Spleen (tissue), 7 donors: ENCODE measurements around the gene COL21A1.

ENCODE experiments used
- POLR2AphosphoS5 ChIP-seq, 3 donors: sonication (generic); formaldehyde crosslinking; IDR thresholded peaks; one replicate each; pipeline ENCODE4 v1.5.1; 2017; ENCODE audit warnings: antibody characterized with exemption in 3 of 3
- TF ChIP-seq, protein P1 (sequence below), 11 experiments: fragments of 200-600 bp in 7 of 11; fragments of 450-650 bp in 4 of 11; sonication (generic) in 4 of 11; IDR thresholded peaks in 8 of 11; conservative IDR thresholded peaks in 3 of 11; 1 replicate in 7 of 11; 2 replicates in 4 of 11; pipeline versions ENCODE4 v1.4.0 to v1.8.0; 2016 to 2021; ENCODE audit warnings: antibody characterized with exemption in 11 of 11, inconsistent platforms in 4 of 11, mild to moderate bottlenecking in 1 of 11
- donor health status: DM: no; HTN: no; CAD: no; lungs with moderate emphysema.
- donor health status: DM: no; HTN: no; CAD: no.
- donor health status: DM: no; HTN: no; CAD: no.

DNA sequence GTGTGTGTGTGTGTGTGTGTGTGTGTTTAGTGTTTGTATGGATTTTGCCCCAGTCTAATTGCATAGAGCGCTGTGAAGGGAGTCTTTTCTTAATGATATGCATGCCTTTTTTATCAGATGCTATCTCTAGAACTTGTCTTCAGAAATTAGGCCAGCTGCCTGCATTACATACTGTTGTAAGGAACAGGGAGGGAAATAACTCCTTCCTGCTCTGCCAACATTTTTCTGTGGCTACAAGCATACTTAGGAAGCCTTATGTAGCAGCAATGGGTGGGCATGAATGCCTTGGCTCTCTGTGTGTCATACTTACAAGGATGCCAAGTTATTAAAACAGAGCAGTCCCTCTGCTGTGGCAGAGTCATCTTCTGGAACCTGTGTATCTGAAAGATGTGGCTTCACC lies 8.0 kb upstream of the COL21A1 start:
- TF ChIP-seq, protein P1, sequence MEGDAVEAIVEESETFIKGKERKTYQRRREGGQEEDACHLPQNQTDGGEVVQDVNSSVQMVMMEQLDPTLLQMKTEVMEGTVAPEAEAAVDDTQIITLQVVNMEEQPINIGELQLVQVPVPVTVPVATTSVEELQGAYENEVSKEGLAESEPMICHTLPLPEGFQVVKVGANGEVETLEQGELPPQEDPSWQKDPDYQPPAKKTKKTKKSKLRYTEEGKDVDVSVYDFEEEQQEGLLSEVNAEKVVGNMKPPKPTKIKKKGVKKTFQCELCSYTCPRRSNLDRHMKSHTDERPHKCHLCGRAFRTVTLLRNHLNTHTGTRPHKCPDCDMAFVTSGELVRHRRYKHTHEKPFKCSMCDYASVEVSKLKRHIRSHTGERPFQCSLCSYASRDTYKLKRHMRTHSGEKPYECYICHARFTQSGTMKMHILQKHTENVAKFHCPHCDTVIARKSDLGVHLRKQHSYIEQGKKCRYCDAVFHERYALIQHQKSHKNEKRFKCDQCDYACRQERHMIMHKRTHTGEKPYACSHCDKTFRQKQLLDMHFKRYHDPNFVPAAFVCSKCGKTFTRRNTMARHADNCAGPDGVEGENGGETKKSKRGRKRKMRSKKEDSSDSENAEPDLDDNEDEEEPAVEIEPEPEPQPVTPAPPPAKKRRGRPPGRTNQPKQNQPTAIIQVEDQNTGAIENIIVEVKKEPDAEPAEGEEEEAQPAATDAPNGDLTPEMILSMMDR (IDR thresholded peaks at IDR 0.05 in 8 of 11, conservative IDR thresholded peaks at IDR 0.05 in 3 of 11), result no peak
- no peak for TF ChIP-seq POLR2AphosphoS5 (IDR thresholded peaks at IDR 0.05)
